Skin of body (tissue), 3 donors: ENCODE results near the gene CHRFAM7A. TPM values are rescaled to one million over a fixed set of nuclear protein-coding genes. Genes with fewer than 3 reads are reported as not detected.
"Not testable (repeated sequence)": the region's sequence is repeated elsewhere in the genome, so short reads cannot be mapped to it uniquely, and the experiment has no call there.

ENCODE experiments used
- DNase-seq: peaks from one replicate; lab custom pipeline; 2025; lab: John Stamatoyannopoulos, UW
- small RNA-seq: library from RNA; depleted of rRNA; stranded (forward); fragments of <200 nt; gene quantifications from one replicate; pipeline ENCODE3, GENCODE V24; 2014; ENCODE audit warnings: low replicate concordance
- total RNA-seq: library from RNA; depleted of rRNA; stranded (reverse); fragments of >200 nt; gene quantifications from one replicate; pipeline ENCODE4 v1.2.3, GENCODE V29; 2014

Gene CHRFAM7A
- total RNA-seq, 1 donor from 2014 or later = 1.4 TPM

- not testable (repeated sequence) for DNase-seq
Measured at GRCh38 chr15:30321063-30321462, 72.3 kb downstream of the CHRFAM7A start.

- DNase-seq = not testable (repeated sequence)
Measured at GRCh38 chr15:30315704-30316103, 77.6 kb downstream of the CHRFAM7A start.

DNA sequence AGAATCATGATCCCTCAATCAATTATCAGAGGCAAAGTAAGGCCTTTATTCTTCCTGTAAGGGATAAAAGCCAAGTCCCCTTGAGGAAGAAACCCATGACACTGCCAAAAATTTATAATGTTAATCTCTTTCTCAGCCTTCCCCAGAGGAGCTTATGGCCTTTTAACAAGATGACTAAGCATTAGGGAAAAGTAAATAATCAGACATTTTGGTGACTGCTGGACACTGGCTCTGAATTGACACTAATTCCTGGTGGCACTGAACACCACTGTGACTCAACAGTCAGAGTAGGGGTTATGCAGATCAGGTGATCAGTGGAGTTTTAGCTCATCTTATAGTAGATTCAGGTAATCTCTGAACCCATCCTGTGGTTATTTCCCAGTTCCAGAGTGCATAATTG is 82.8 kb downstream of the CHRFAM7A start:
- DNase-seq = not testable (repeated sequence)

Small RNA genes lying within 50 kb of the gene (small RNA-seq; reads per million reads assigned to genes)
- gene AC019322.2 (not detected), gene RF00019 (not detected), gene RF00096 (not detected), gene RN7SL196P (not detected)

Other genes starting within 250 kb of the CHRFAM7A start
- 8.3 TPM for gene GOLGA8R, start 20.7 kb upstream of the CHRFAM7A start, total RNA-seq
- 4.7 TPM for gene GOLGA8Q, start 158.5 kb upstream of the CHRFAM7A start, total RNA-seq
- gene GOLGA8H, start 210.5 kb upstream of the CHRFAM7A start, total RNA-seq = 1.2 TPM